Cardiac muscle cell (in vitro differentiated cells and primary cell): ENCODE data around the gene BAZ2A. TPM values are rescaled to one million over a fixed set of nuclear protein-coding genes. Genes with fewer than 3 reads are reported as not detected.

Experiments
- DNase-seq, 2 donors: peaks; one replicate each; pipeline versions ENCODE4 v3.0.0 to v3.0.0-alpha.2; 2010 to 2017; ENCODE audit warnings: low read depth in 1 of 2, low spot score in 1 of 2
- H3K27ac ChIP-seq: fragments of 200-600 bp; sonication (generic); 2 replicates; pipeline ENCODE4 v1.5.1; 2016
- H3K27me3 ChIP-seq: fragments of 200-600 bp; sonication (generic); 2 replicates; pipeline ENCODE4 v1.6.0; 2016; ENCODE audit warnings: control low read depth
- H3K36me3 ChIP-seq: fragments of 200-600 bp; sonication (generic); 2 replicates; pipeline ENCODE4 v1.5.1; 2016; ENCODE audit warnings: control low read depth
- H3K4me1 ChIP-seq: fragments of 200-600 bp; sonication (generic); 2 replicates; pipeline ENCODE4 v1.8.1; 2017; ENCODE audit warnings: low read depth, mild to moderate bottlenecking, mixed run types
- H3K4me3 ChIP-seq: fragments of 200-600 bp; sonication (generic); 2 replicates; pipeline ENCODE4 v1.5.1; 2016; ENCODE audit warnings: mild to moderate bottlenecking
- H3K9me3 ChIP-seq: fragments of 200-600 bp; sonication (generic); 2 replicates; pipeline ENCODE4 v1.5.1; 2017; ENCODE audit warnings: low read depth, mild to moderate bottlenecking, control low read depth
- polyA plus RNA-seq: library from polyadenylated mRNA; unstranded; fragments of >200 nt; fragmentation: Nextera tagmentation; extraction: Ambion mirVana; gene quantifications from 2 replicates; pipeline ENCODE4 v1.2.1, GENCODE V29; 2016
- total RNA-seq: library from RNA; depleted of rRNA; stranded (reverse); fragments of >200 nt; gene quantifications from 2 replicates; pipeline ENCODE4 v1.2.3, GENCODE V29; 2016
- TF ChIP-seq, protein P1 (sequence below): IDR thresholded peaks from 2 replicates; pipeline ENCODE4 v1.5.1; 2012; ENCODE audit warnings: low read depth, mild to moderate bottlenecking, low read length

The BAZ2A gene
- total RNA-seq = 72.4 and 153 TPM in 2 replicates
- 65.0 and 104 TPM in 2 replicates for polyA plus RNA-seq

DNA sequence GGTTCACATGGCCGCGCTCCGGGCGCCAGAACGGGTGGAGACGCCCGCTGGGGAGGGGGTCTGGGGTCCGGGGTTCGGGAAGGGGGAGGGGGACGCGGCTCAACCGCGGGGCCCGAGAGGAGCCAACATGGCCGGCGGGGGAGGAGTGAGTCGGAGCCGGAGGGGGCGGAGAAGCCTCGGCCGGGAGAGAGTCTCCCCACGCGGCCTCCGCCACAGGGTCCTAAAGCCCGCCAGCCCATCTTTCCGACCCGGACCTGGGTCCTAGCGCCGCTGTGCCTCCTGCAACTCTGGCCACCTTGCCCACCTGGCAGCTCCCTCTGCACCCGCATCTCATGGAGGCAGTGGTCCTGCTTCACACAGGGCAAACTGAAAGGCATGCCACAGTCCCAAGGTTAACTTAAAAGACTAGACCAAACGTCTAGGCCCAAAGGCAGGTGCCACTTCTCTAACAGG, at the start of gene BAZ2A:
Gene BAZ2A (minus strand): TSS at position 147 of the 453 bp plus-strand sequence. CDS start 12,796 bp downstream, outside the sequence.
- H3K9me3 ChIP-seq = no peaks in the 10 kb centered on the region
- peak; percentile 86 to 92 for DNase-seq
- peaks cover 53% of the 10 kb centered on the region for H3K4me1 ChIP-seq
- TF ChIP-seq, protein P1, sequence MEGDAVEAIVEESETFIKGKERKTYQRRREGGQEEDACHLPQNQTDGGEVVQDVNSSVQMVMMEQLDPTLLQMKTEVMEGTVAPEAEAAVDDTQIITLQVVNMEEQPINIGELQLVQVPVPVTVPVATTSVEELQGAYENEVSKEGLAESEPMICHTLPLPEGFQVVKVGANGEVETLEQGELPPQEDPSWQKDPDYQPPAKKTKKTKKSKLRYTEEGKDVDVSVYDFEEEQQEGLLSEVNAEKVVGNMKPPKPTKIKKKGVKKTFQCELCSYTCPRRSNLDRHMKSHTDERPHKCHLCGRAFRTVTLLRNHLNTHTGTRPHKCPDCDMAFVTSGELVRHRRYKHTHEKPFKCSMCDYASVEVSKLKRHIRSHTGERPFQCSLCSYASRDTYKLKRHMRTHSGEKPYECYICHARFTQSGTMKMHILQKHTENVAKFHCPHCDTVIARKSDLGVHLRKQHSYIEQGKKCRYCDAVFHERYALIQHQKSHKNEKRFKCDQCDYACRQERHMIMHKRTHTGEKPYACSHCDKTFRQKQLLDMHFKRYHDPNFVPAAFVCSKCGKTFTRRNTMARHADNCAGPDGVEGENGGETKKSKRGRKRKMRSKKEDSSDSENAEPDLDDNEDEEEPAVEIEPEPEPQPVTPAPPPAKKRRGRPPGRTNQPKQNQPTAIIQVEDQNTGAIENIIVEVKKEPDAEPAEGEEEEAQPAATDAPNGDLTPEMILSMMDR = no peak
- H3K27me3 ChIP-seq = no peaks in the 10 kb centered on the region
- peak within 1 kb of the TSS; percentile 91 for H3K27ac ChIP-seq
- H3K36me3 ChIP-seq = no peaks in the 10 kb centered on the region
- peak within 1 kb of the TSS; percentile 100 for H3K4me3 ChIP-seq

DNA sequence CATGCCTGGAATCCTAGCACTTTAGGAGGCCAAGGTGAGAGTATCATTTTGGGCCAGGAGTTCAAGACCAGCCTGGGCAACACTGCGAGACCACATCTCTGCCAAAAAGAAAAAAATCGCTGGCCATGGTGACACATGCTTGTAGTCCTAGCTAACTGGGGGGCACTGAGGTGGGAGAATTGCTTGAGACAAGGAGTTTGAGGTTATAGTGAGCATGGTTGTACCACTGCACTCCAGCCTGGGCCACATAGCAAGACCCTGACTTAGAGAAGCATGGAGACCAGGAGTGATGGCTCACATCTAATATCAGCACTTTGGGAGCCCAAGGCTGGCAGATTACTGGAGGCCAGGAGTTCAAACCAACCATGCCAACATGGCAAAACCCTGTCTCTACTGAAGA, 48.7 kb upstream of the BAZ2A start:
- Histone ChIP-seq H3K27ac (no peak overlapping the region), H3K9me3 (no peaks in the 10 kb centered on the region), H3K4me3 (no peak overlapping the region), H3K36me3 (peaks cover 5% of the 10 kb centered on the region), H3K27me3 (no peaks in the 10 kb centered on the region), H3K4me1 (no peaks in the 10 kb centered on the region)
- TF ChIP-seq, protein P1 = no peak
- DNase-seq = no peak

DNA sequence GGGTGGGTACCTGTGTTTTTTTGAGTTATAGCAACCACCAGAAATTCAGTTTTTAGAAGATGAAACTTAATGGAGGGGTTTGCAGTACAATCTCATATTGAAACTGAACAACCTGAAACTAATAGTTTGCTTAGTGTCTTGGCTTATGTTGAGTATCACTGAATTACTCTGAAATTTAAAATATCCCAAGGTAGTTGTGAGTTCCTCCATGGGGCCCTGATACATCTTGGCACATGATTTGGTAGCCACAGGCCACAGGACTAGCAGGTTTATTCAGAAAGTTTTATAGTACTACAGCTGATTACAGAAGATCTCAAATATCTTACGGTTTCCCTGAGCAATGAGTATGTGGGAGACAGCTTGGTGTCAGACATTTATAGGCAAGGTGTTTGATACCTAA, 47.6 kb upstream of the BAZ2A start:
- H3K4me1 ChIP-seq = no peaks in the 10 kb centered on the region
- H3K27me3 ChIP-seq = no peaks in the 10 kb centered on the region
- DNase-seq = no peak
- no peak overlapping the region for H3K27ac ChIP-seq
- TF ChIP-seq, protein P1 = no peak
- peaks cover 7% of the 10 kb centered on the region for H3K36me3 ChIP-seq
- no peaks in the 10 kb centered on the region for H3K9me3 ChIP-seq
- no peak overlapping the region for H3K4me3 ChIP-seq

DNA sequence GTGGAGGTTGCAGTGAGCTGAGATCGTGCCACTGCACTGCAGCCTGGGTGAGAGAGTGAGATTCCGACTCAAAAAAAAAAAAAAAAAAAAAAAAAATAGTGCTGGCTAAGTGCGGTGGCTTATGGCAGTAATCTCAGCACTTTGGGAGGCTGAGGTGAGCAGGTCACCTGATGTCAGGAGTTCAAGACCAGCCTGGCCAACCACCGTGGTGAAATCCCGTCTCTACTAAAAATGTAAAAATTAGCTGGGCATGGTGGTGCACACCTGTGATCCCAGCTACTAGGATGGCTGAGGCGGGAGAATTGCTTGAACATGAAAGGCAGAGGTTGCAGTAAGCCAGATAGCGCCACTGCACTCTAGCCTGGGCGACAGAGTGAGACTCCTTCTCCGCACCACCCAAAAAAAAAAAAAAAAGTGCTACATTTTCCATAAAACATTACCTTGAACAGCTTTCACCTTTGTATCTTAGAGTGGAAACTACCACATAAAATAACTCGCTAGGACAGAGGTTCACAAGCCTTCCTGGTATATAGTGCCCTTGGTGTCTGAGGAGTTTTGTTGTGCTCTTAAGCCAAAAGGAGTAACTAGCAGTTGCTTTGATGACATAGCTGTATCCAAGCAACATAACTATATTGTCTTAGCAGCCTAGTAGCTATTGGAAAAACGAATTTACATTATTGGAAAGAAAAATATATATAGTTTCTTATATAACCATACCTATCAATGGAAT, 46.9 kb upstream of the BAZ2A start:
- no peaks in the 10 kb centered on the region for H3K4me1 ChIP-seq
- TF ChIP-seq, protein P1 = no peak
- no peaks in the 10 kb centered on the region for H3K9me3 ChIP-seq
- no peaks in the 10 kb centered on the region for H3K27me3 ChIP-seq
- no peak overlapping the region for H3K27ac ChIP-seq
- no peak overlapping the region for H3K4me3 ChIP-seq
- DNase-seq = no peak
- H3K36me3 ChIP-seq = peaks cover 14% of the 10 kb centered on the region

DNA sequence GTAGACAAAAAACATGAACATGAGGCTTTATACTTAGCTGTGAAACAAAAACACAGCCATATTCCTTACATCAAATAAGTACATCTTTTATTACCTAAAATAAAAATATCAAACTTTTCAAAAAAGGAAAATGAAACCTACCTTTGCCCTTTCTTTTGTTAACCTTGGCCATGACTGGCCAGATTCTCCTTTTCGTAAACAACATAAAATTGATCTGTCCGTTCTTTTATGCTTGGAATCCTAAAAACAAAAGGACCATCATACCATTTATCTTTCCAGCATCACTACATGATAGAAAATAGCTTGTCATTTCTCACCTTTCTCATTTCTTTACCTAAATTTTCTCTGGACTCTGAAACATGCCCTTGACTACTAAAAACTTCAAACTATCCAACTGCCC, 41.5 kb upstream of the BAZ2A start:
- Histone ChIP-seq H3K4me3 (no peak overlapping the region), H3K27me3 (no peaks in the 10 kb centered on the region), H3K9me3 (no peaks in the 10 kb centered on the region), H3K4me1 (no peaks in the 10 kb centered on the region), H3K36me3 (peaks cover 48% of the 10 kb centered on the region), H3K27ac (no peak overlapping the region)
- DNase-seq = no peak
- TF ChIP-seq, protein P1 = no peak
